PC-9 (cell line): ENCODE results near the gene VWA3A. TPM values are rescaled to one million over a fixed set of nuclear protein-coding genes. Genes with fewer than 3 reads are reported as not detected.

Experiments
- BruUV-seq: library from RNA; stranded (reverse); fragments of 400-500 nt; replicated peaks from 2 replicates; lab custom pipeline; 2021; lab: Mats Ljungman, UMichigan
- CTCF ChIA-PET: fragments of 300-600 bp; sonication (Branson Sonifier 250); formaldehyde crosslinking; loops from one replicate; lab custom pipeline; 2022; ENCODE audit warnings: antibody characterized with exemption; lab: Charles Lee
- POLR2A ChIA-PET: fragments of 300-600 bp; sonication (Branson Sonifier 250); formaldehyde crosslinking; loops from one replicate; lab custom pipeline; 2022; ENCODE audit warnings: antibody characterized with exemption; ENCODE audit not compliant: unreplicated experiment; lab: Charles Lee
- DNase-seq, 2 experiments: peaks; one replicate each; pipeline versions ENCODE4 v3.0.0 to v3.0.0-alpha.2; 2015 to 2022; ENCODE audit warnings: mixed read lengths in 1 of 2
- H2AFZ ChIP-seq: fragments of 200-600 bp; sonication (generic); 2 replicates; pipeline ENCODE4 v1.8.1; 2017; ENCODE audit warnings: antibody characterized with exemption
- H3F3A ChIP-seq: fragments of 200-600 bp; sonication (generic); 2 replicates; pipeline ENCODE4 v1.8.1; 2017; ENCODE audit warnings: antibody characterized with exemption, mild to moderate bottlenecking, low read depth; ENCODE audit not compliant: insufficient read depth
- H3K27ac ChIP-seq: fragments of 200-600 bp; sonication (generic); 2 replicates; pipeline ENCODE4 v1.6.1; 2016; ENCODE audit warnings: mixed run types
- H3K27me3 ChIP-seq: fragments of 200-600 bp; sonication (generic); 2 replicates; pipeline ENCODE4 v1.6.1; 2016; ENCODE audit warnings: low read depth, mixed run types; ENCODE audit not compliant: insufficient read depth
- H3K36me3 ChIP-seq: fragments of 200-600 bp; sonication (generic); 2 replicates; pipeline ENCODE4 v1.6.1; 2016; ENCODE audit warnings: low read depth, mixed run types
- H3K4me1 ChIP-seq: fragments of 200-600 bp; sonication (generic); replicated peaks from 2 replicates; pipeline ENCODE4 v1.6.1; 2016; ENCODE audit warnings: mixed run types; ENCODE audit not compliant: insufficient read depth
- H3K4me2 ChIP-seq: fragments of 200-600 bp; sonication (generic); 2 replicates; pipeline ENCODE4 v1.6.1; 2017; ENCODE audit warnings: mixed run types
- H3K4me3 ChIP-seq: fragments of 200-600 bp; sonication (generic); 2 replicates; pipeline ENCODE4 v1.6.1; 2016; ENCODE audit warnings: mixed run types
- H3K79me2 ChIP-seq: fragments of 200-600 bp; sonication (generic); 2 replicates; pipeline ENCODE4 v1.6.1; 2017; ENCODE audit warnings: low read depth, mixed run types
- H3K9me2 ChIP-seq: fragments of 200-600 bp; sonication (generic); 2 replicates; pipeline ENCODE4 v1.8.1; 2017; ENCODE audit warnings: mild to moderate bottlenecking; ENCODE audit not compliant: insufficient read depth
- H3K9me3 ChIP-seq: fragments of 200-600 bp; sonication (generic); 2 replicates; pipeline ENCODE4 v1.8.1; 2016; ENCODE audit warnings: low read depth; ENCODE audit not compliant: insufficient read depth
- H4K20me1 ChIP-seq: fragments of 200-600 bp; sonication (generic); 2 replicates; pipeline ENCODE4 v1.8.1; 2017; ENCODE audit not compliant: insufficient read depth
- EZH2 ChIP-seq: fragments of 200-600 bp; sonication (generic); IDR thresholded peaks from 2 replicates; pipeline ENCODE4 v1.8.0; 2017; ENCODE audit warnings: antibody characterized with exemption, low read depth
- intact Hi-C: fragments of 100-400 bp; cut with micrococcal nuclease; formaldehyde crosslinking; loops from one replicate; pipeline ENCODE4 v1.10.0; 2022; ENCODE audit not compliant: unreplicated experiment
- total RNA-seq: library from RNA; stranded (reverse); gene quantifications from 2 replicates; pipeline ENCODE4 v1.2.3, GENCODE V29; 2021
- TF ChIP-seq, protein P1 (sequence below): fragments of 200-600 bp; sonication (generic); conservative IDR thresholded peaks from 2 replicates; pipeline ENCODE4 v1.6.1; 2017; ENCODE audit warnings: mixed run types, antibody characterized with exemption, mild to moderate bottlenecking, moderate library complexity

The VWA3A gene
- total RNA-seq, 1 experiment from 2014 or later: 0.83 TPM

DNA sequence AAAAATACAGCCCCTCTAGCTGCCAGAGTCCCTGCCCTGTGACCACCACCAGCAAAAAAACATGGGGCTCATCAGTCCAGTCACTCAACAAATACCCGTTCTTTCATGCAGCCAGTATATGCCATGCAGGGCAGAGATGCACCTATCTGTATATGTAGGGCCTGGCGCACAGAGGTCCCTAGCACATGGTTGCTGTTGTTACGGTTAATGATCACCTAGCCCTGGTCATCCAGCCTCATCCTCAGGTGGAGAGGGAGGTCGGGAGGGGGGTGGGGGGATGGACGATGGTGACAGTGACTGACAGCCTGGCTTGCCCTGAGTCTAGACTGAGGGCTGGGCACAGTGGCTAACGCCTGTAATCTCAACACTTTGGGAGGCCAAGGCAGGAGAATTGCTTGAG, 71.5 kb downstream of the VWA3A start:
- H3K27me3 ChIP-seq: peaks cover 14% of the 10 kb centered on the region; the same call in 1 of the 2 replicates
- H3K4me1 ChIP-seq: no peaks in the 10 kb centered on the region
- DNase-seq: no peak
- no peak overlapping the region for H3K27ac ChIP-seq
- POLR2A ChIA-PET: no interaction called here
- H3K4me3 ChIP-seq: no peak overlapping the region
- H3K79me2 ChIP-seq: no peaks in the 10 kb centered on the region
- H4K20me1 ChIP-seq: no peaks in the 10 kb centered on the region
- no peaks in the 10 kb centered on the region for H3F3A ChIP-seq
- H3K36me3 ChIP-seq: no peaks in the 10 kb centered on the region
- H2AFZ ChIP-seq: no peak overlapping the region
- BruUV-seq: no TSS peak
- no peaks in the 10 kb centered on the region for H3K9me3 ChIP-seq
- CTCF ChIA-PET: interaction anchor here (0.6 kb wide), 1 partner anchor 453 kb away, joined by 5 read pairs; no protein-coding TSS in a partner anchor
- TF ChIP-seq, protein P1, sequence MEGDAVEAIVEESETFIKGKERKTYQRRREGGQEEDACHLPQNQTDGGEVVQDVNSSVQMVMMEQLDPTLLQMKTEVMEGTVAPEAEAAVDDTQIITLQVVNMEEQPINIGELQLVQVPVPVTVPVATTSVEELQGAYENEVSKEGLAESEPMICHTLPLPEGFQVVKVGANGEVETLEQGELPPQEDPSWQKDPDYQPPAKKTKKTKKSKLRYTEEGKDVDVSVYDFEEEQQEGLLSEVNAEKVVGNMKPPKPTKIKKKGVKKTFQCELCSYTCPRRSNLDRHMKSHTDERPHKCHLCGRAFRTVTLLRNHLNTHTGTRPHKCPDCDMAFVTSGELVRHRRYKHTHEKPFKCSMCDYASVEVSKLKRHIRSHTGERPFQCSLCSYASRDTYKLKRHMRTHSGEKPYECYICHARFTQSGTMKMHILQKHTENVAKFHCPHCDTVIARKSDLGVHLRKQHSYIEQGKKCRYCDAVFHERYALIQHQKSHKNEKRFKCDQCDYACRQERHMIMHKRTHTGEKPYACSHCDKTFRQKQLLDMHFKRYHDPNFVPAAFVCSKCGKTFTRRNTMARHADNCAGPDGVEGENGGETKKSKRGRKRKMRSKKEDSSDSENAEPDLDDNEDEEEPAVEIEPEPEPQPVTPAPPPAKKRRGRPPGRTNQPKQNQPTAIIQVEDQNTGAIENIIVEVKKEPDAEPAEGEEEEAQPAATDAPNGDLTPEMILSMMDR: no peak
- TF ChIP-seq EZH2: no peak
- H3K4me2 ChIP-seq: no peak overlapping the region
- intact Hi-C loops: no loop called here
- H3K9me2 ChIP-seq: no peaks in the 10 kb centered on the region

DNA sequence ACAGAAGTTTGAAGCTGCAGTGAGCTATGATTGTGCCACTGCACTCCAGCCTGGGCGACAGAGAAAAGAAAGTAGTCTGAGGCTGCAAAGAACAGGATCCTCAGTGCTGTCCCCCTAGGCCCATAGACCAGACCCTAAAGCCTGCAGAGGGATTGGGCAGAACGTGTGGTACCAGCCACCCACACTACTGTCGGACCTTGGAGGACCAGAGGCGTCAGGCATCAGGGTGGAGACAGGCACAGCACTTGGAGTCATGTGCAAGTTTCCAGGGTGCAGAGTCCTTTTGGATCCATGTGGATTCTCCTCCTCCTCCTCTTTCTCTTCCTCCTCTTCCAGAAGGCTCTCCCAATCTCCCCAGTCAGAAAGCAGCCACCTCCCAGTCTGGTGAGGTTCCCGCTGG, 72.1 kb downstream of the VWA3A start:
- H3F3A ChIP-seq: no peaks in the 10 kb centered on the region
- DNase-seq: no peak
- ChIA-PET CTCF (interaction anchor here (0.6 kb wide), 2 partner anchors 11 to 454 kb away, joined by 5 to 11 read pairs; no protein-coding TSS in a partner anchor), POLR2A (no interaction called here)
- H3K4me1 ChIP-seq: no peaks in the 10 kb centered on the region
- no peaks in the 10 kb centered on the region for H3K79me2 ChIP-seq
- H3K4me3 ChIP-seq: no peak overlapping the region
- peaks cover 11% of the 10 kb centered on the region; the same call in 1 of the 2 replicates for H3K27me3 ChIP-seq
- H2AFZ ChIP-seq: no peak overlapping the region
- no peaks in the 10 kb centered on the region for H3K9me2 ChIP-seq
- no peaks in the 10 kb centered on the region for H4K20me1 ChIP-seq
- no peak for TF ChIP-seq EZH2
- TF ChIP-seq, protein P1: no peak
- H3K36me3 ChIP-seq: no peaks in the 10 kb centered on the region
- intact Hi-C loops: no loop called here
- BruUV-seq: no TSS peak
- no peaks in the 10 kb centered on the region for H3K9me3 ChIP-seq
- no peak overlapping the region for H3K27ac ChIP-seq
- no peak overlapping the region for H3K4me2 ChIP-seq

DNA sequence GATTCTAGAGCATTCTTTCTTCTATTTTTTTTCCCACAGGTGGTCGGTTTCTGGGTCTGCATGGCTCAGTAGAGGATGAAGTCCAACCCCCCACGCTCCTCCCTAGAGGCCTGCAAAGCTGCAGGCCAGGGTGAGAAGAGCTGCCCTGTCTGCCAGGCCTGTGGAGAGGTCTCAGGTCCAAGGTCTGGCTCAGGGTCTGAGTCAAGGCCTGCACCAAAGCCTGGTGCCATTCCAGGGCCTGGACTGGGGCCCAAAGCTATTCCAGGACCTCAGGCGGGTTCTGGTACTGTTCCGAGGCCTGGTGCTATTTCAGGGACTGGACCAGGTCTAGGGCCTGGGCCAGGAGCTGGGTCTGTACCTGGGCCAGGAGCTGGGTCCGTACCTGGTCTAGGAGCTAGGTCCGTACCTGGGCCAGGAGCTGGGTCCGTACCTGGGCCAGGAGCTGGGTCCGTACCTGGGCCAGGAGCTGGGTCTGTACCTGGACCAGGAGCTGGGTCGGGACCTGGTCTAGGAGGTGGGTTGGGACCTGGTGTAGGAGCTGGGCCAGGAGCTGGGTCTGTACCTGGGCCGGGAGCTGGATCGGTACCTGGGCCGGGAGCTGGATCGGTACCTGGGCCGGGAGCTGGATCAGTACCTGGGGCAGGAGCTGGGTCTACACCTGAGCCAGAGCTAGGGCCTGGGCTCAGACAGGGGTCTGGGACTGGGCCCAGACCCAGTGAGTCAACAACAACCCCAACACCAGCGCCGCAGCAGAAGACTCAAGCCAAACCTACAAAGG, 73.4 kb downstream of the VWA3A start:
- no peak overlapping the region for H3K4me3 ChIP-seq
- intact Hi-C loops: no loop called here
- H2AFZ ChIP-seq: no peak overlapping the region
- H3K27ac ChIP-seq: no peak overlapping the region
- H3K27me3 ChIP-seq: peaks cover 10% of the 10 kb centered on the region; the same call in 1 of the 2 replicates
- H3K36me3 ChIP-seq: no peaks in the 10 kb centered on the region
- CTCF ChIA-PET: interaction anchor here (0.6 kb wide), 2 partner anchors 8 to 15 kb away, joined by 3 read pairs; no protein-coding TSS in a partner anchor
- POLR2A ChIA-PET: interaction anchor here (0.6 kb wide), 1 partner anchor 848 kb away, joined by 5 read pairs; no protein-coding TSS in a partner anchor
- H3K9me3 ChIP-seq: no peaks in the 10 kb centered on the region
- H3K9me2 ChIP-seq: no peaks in the 10 kb centered on the region
- no peaks in the 10 kb centered on the region for H4K20me1 ChIP-seq
- H3K4me2 ChIP-seq: no peak overlapping the region
- no peak for DNase-seq
- H3K79me2 ChIP-seq: no peaks in the 10 kb centered on the region
- no TSS peak for BruUV-seq
- no peaks in the 10 kb centered on the region for H3F3A ChIP-seq
- TF ChIP-seq, protein P1: no peak
- TF ChIP-seq EZH2: no peak
- no peaks in the 10 kb centered on the region for H3K4me1 ChIP-seq
